ENCODE results near the gene BCAS3. TPM values are rescaled to one million over a fixed set of nuclear protein-coding genes. Genes with fewer than 3 reads are reported as not detected.

Gene BCAS3
- total RNA-seq, 2 donors from 2014 or later, result 28.0 to 33.4 TPM

DNA sequence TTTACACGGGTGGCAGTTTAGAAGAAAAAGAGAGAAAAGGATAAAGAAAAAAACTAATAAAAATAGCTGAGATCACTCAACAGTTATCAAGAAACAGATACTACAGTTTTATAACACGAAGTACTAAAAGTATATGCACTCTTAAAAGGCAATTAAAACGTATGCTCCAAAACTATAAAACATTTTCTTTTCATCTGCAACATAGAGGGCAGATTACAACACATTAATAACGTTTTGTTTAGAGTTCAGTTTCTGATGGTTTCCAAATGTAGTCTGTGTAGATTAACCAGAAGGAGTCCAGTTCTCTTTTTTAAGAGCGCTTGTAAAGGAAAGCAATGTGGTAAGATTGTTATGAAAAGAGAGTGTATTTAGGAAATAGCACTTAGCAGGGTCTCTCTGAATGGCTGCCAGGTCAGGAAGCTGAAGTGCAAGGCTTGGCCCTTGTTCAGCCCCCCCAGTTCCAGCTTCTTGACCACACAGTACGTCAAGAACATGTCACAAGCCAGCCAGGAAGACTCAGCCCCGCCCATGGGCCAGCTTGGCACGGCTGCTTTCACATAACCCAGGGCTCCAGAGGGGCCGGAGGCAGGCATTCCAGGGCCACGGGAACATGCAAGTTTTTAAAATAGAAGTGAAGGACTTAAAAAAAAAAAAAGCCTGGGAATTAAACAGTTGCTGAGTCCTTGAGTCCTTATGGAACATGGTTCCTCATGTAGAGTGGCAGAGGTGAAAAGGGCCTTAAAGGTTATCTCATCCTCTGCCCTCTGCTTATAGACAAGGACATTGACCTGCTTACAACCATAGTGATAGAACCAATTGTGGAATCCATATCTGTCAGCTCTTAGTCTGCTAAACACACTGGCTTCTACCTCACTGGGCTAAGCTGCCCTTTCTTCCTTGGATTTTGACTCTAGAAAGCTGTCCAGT, 574.6 kb downstream of the BCAS3 start:
- no peak for DNase-seq
- Mint-ChIP-seq H3K4me3 (no peak overlapping the region), H3K27me3 (ENCODE audit: low read depth) (no peaks in the 10 kb centered on the region), H3K27ac (peak overlapping the region; percentile 6), H3K9me3 (no peaks in the 10 kb centered on the region), H3K4me1 (ENCODE audit: low read depth) (peaks cover 18% of the 10 kb centered on the region), H3K36me3 (ENCODE audit: insufficient read depth in 2 of 2) (no peaks in the 10 kb centered on the region)
- no peak for ATAC-seq (replicated peaks in 1 of 2)

DNA sequence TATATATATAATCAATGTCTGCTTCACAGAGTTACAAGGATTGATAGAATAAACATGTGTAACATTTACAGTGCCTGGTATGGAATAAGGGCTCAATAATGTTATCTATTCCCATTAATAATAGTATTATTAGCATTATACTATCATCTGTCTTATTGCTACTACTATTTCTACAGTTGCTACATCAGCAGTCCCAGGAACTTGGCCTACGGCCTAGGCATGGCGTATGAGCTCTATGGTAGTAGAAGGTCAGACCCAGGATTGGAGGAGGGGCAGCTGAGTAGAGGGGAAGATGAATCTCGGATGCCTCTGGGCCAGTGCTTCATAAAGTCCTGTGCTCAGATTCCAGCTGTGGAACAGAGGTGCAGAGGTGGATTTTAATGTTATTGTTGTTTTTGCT, 575.7 kb downstream of the BCAS3 start:
- DNase-seq, result no peak
- no peaks in the 10 kb centered on the region for H3K27me3 Mint-ChIP-seq (ENCODE audit: low read depth)
- no peaks in the 10 kb centered on the region for H3K9me3 Mint-ChIP-seq
- no peaks in the 10 kb centered on the region for H3K36me3 Mint-ChIP-seq (ENCODE audit: insufficient read depth in 2 of 2)
- H3K4me3 Mint-ChIP-seq, result no peak overlapping the region
- ATAC-seq (replicated peaks in 1 of 2), result no peak
- H3K27ac Mint-ChIP-seq, result no peak overlapping the region
- H3K4me1 Mint-ChIP-seq (ENCODE audit: low read depth), result peaks cover 13% of the 10 kb centered on the region

DNA sequence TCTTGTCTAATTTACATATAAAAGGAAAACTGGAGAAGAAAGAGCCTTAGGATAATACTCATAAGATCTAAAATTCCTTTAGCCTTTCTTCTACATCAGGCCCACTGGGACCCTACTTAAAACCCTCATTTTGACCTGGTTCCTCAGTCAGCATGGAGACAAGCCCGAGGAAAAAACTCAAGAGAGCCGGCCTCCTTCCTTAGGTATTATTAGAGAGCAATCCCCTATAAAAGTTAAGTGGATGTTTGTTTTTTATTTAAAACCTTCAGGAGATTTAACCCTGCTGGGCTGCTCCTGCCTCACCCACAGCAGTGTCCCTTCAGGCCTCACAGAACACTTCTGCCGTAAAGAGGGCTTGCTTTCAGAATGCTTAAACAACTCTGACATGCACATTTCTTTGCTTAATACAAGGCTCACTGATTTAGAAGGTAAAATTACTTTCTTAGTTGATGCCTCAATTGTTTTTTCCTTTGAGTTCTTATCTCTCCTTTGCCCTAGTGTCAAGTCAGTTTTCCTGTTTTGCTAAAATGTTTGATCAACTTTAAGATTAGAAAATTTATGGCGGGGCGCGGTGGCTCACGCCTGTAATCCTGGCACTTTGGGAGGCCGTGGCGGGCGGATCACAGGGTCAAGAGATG, 576.4 kb downstream of the BCAS3 start:
- peaks cover 12% of the 10 kb centered on the region for H3K4me1 Mint-ChIP-seq (ENCODE audit: low read depth)
- no peaks in the 10 kb centered on the region for H3K36me3 Mint-ChIP-seq (ENCODE audit: insufficient read depth in 2 of 2)
- H3K27ac Mint-ChIP-seq, result peak overlapping the region; percentile 73
- H3K4me3 Mint-ChIP-seq, result no peak overlapping the region
- DNase-seq (no peak), ATAC-seq (replicated peaks in 1 of 2) (no peak)
- H3K27me3 Mint-ChIP-seq (ENCODE audit: low read depth), result no peaks in the 10 kb centered on the region
- H3K9me3 Mint-ChIP-seq, result no peaks in the 10 kb centered on the region

DNA sequence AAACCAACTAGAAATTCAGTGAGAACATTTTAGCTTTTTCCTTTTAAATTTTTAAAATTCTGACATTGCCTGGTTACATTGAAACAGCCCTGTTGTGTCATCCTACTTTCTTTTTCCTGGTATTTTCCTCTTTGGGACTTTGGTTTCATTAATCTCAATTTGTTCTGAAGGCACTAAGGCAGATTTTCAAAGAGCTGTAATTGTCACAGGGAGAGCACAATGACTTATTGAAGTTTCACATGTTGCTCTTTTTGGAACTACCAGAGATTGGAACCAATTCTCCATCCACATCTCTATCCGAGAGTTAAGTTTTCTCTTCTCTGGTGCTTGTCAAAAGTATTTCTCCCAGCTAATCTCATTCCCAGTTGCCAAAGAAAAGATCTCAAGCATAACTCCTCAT, 577.3 kb downstream of the BCAS3 start:
- no peak overlapping the region for H3K27ac Mint-ChIP-seq
- DNase-seq (no peak), ATAC-seq (replicated peaks in 1 of 2) (no peak)
- no peak overlapping the region for H3K4me3 Mint-ChIP-seq
- no peaks in the 10 kb centered on the region for H3K27me3 Mint-ChIP-seq (ENCODE audit: low read depth)
- no peaks in the 10 kb centered on the region for H3K9me3 Mint-ChIP-seq
- no peaks in the 10 kb centered on the region for H3K36me3 Mint-ChIP-seq (ENCODE audit: insufficient read depth in 2 of 2)
- peaks cover 12% of the 10 kb centered on the region for H3K4me1 Mint-ChIP-seq (ENCODE audit: low read depth)

DNA sequence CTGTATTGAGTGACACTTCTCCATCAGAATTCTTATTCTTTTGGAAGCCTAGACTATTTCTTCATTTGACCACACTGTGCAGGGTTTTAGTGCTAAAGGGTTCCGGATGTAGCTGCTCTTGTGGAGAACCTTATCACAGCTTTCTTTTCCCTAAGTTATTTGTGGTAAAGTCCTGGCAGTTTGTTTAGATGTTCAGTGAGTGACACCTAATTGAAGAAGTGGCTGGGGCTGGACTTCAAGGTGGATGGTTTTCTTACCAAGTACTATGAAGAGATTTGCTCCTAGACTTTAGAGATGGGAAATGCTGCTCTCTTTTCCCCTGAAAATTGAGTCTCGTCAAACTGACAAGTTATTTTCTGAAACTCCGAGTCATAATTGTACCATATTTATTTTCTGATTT, 578.0 kb downstream of the BCAS3 start:
- H3K27me3 Mint-ChIP-seq (ENCODE audit: low read depth), result no peaks in the 10 kb centered on the region
- no peaks in the 10 kb centered on the region for H3K36me3 Mint-ChIP-seq (ENCODE audit: insufficient read depth in 2 of 2)
- DNase-seq (no peak), ATAC-seq (replicated peaks in 1 of 2) (no peak)
- H3K4me3 Mint-ChIP-seq, result no peak overlapping the region
- H3K9me3 Mint-ChIP-seq, result no peaks in the 10 kb centered on the region
- peaks cover 6% of the 10 kb centered on the region for H3K4me1 Mint-ChIP-seq (ENCODE audit: low read depth)
- no peak overlapping the region for H3K27ac Mint-ChIP-seq

DNA sequence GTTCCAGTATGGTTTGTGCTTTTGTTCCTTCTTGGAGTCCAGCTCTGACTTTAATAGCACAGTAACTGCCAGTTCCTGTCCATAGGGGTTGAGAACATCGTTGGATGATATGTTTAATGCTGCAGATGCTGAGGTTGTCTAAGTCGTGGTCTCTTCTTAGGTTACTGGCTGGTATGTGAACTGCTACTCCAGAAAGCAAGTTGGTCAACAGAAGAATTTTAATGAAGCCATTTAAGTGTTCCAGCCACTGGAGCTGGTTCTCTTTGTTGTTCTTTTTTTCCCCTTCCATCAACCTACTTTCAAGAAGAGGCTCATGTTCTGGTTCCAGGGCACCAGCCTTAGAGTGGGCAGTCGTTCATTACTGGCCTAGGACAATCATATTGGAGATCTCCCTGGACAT, 581.7 kb downstream of the BCAS3 start:
- Mint-ChIP-seq H3K27me3 (ENCODE audit: low read depth) (no peaks in the 10 kb centered on the region), H3K4me1 (ENCODE audit: low read depth) (no peaks in the 10 kb centered on the region), H3K4me3 (no peak overlapping the region), H3K9me3 (no peaks in the 10 kb centered on the region), H3K36me3 (ENCODE audit: insufficient read depth in 2 of 2) (no peaks in the 10 kb centered on the region), H3K27ac (no peak overlapping the region)
- DNase-seq (no peak), ATAC-seq (replicated peaks in 1 of 2) (no peak)

DNA sequence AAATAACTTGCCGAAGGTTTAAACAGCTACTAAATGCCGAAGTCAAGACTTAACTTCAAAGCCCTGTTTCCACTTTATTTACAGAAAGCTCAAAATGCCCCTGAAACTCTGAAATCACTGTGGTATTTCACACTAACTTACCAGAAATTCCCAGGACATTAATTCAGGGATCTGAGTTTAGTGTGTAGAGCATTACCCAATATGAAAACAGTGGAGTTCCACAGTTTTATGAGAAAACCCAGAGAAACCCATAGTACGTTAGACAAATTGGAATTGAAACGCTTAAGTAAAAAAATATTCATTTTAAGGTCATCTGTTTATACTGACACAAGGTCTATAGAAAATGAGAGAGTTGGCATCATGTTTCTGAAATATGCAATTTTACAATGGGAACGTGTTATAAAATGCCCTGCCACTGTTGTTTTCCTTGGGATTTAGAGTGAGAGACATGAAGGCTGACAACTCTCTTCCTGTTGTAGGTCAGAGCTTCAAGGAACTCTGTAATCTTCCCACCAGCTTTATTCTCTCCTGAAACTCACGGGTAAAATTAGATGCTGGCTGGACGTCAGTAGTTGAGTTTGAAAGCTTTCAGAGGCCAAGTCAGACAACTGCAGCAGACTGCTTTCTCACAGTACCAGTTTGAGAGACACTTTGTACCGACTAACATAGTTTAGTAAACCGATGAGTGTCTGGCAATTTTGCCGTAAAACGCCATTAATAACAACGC, 582.6 kb downstream of the BCAS3 start:
- no peak for DNase-seq
- H3K4me3 Mint-ChIP-seq, result no peak overlapping the region
- H3K27ac Mint-ChIP-seq, result no peak overlapping the region
- H3K9me3 Mint-ChIP-seq, result no peaks in the 10 kb centered on the region
- H3K27me3 Mint-ChIP-seq (ENCODE audit: low read depth), result no peaks in the 10 kb centered on the region
- H3K36me3 Mint-ChIP-seq (ENCODE audit: insufficient read depth in 2 of 2), result no peaks in the 10 kb centered on the region
- no peak for ATAC-seq (replicated peaks in 1 of 2)
- H3K4me1 Mint-ChIP-seq (ENCODE audit: low read depth), result no peaks in the 10 kb centered on the region

DNA sequence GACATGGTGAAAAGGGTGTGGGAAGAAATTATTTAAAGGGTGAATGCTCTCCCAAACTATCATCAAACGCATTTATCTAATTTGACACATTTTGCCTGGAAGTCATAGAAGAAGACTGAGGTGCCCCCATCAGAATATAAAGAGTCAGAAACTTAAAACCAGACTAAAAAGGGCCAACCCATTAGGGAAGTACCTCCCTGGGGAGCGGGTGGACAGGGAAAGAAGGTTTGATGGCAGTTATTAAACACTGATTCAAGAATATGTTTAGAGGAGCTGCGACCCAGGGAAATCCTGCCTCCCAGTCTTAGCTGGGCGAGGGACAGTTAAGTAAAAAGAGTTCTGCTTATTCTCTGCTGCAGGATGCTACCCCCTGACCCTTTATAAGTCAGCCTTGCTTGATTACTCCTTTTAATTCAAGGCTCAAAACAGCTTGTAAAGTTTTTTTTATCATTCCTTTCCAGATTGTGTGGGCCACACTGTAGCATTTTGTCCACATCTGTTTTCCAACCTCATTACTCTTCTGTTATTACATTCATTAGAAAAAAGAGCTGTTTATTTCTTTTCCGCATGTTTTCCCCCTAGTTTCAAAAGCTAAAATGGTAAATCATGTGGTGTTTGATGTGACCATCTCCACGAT, 583.5 kb downstream of the BCAS3 start:
- H3K4me1 Mint-ChIP-seq (ENCODE audit: low read depth), result no peaks in the 10 kb centered on the region
- no peaks in the 10 kb centered on the region for H3K9me3 Mint-ChIP-seq
- H3K4me3 Mint-ChIP-seq, result no peak overlapping the region
- H3K36me3 Mint-ChIP-seq (ENCODE audit: insufficient read depth in 2 of 2), result no peaks in the 10 kb centered on the region
- H3K27me3 Mint-ChIP-seq (ENCODE audit: low read depth), result no peaks in the 10 kb centered on the region
- ATAC-seq (replicated peaks in 1 of 2) (no peak), DNase-seq (no peak)
- no peak overlapping the region for H3K27ac Mint-ChIP-seq

DNA sequence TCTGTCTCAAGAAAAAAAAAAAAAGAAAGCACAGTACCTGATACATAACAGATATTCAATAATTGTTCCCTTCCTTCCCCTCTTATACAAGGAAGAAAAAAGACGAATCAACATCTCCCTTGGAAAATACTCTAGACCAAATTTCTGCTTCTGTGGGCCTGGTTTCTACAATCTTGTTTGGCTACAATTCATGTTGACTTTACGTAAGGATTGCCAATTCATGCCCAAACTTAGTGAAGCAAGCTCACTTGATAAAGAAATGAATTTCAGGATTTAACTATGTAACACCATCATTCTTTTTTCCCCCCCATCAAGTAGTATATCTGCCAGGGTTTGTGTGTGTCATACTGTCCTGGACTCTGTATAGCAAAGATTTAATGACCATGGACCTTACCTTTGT, 587.7 kb downstream of the BCAS3 start:
- ATAC-seq (replicated peaks in 1 of 2), result no peak
- no peaks in the 10 kb centered on the region for H3K27me3 Mint-ChIP-seq (ENCODE audit: low read depth)
- H3K9me3 Mint-ChIP-seq, result no peaks in the 10 kb centered on the region
- no peak for DNase-seq
- H3K36me3 Mint-ChIP-seq (ENCODE audit: insufficient read depth in 2 of 2), result no peaks in the 10 kb centered on the region
- H3K4me3 Mint-ChIP-seq, result no peak overlapping the region
- no peaks in the 10 kb centered on the region for H3K4me1 Mint-ChIP-seq (ENCODE audit: low read depth)
- no peak overlapping the region for H3K27ac Mint-ChIP-seq

DNA sequence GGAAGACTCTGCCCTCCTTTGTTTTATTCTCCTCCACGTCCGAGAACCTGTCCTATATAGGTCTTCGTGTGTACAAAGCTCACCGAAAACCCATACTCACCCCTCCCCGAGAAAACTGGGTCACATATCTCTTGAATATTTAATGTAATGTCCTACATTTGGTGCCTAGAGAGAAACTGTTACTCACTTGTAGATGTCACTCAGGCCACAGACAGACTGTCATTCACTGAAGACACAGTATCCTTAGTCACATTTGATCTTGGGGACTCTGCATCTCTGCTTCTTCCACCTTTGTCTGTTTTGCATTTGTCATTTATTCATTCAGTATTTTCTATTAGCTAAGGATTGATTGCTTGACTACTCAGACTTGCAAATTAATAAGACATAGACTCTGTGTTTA, 590.2 kb downstream of the BCAS3 start:
- ATAC-seq (replicated peaks in 1 of 2) (no peak), DNase-seq (no peak)
- Mint-ChIP-seq H3K27me3 (ENCODE audit: low read depth) (no peaks in the 10 kb centered on the region), H3K27ac (no peak overlapping the region), H3K4me3 (no peak overlapping the region), H3K9me3 (no peaks in the 10 kb centered on the region), H3K36me3 (ENCODE audit: insufficient read depth in 2 of 2) (no peaks in the 10 kb centered on the region), H3K4me1 (ENCODE audit: low read depth) (peaks cover 7% of the 10 kb centered on the region)

DNA sequence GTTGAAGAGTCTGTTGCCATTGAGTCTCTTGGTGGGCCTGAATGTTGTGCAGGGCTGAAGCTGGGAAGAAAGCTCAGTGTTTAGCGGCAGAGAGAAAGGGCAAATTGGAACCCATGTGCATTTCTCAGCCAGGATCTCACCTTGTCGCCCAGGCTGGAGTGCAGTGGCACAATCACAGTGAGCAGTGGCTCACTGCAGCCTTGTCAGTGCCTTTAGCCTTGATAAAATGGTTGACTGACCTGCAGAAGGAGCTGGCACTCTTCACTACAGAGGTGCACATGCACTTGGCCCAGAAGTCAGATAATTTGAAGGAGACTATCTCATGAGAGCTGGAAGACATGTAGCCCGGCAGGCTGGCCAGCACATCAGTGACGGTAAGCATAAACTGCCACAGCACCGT, 597.7 kb downstream of the BCAS3 start:
- H3K27me3 Mint-ChIP-seq (ENCODE audit: low read depth), result no peaks in the 10 kb centered on the region
- H3K27ac Mint-ChIP-seq, result no peak overlapping the region
- ATAC-seq (replicated peaks in 1 of 2), result no peak
- H3K4me3 Mint-ChIP-seq, result no peak overlapping the region
- H3K4me1 Mint-ChIP-seq (ENCODE audit: low read depth), result peaks cover 29% of the 10 kb centered on the region
- no peak for DNase-seq
- no peaks in the 10 kb centered on the region for H3K36me3 Mint-ChIP-seq (ENCODE audit: insufficient read depth in 2 of 2)
- H3K9me3 Mint-ChIP-seq, result no peaks in the 10 kb centered on the region

DNA sequence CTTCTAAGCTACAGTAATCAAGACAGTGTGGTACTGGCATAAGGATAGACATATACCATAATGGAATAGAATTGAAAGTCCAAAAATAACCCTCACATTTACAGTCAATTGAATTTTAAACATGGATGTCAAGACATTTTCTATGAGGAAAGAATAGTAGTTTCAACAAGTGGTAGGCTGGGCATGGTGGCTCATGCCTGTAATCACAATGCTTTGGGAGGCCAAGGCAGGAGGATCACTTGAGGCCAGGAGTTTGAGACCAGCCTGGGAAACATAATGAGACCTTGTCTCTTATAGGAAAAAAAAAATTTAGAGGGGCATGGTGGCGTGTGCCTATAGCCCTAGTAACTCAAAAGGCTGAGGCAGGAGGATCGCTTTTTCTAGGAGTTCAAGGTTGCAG, 599.2 kb downstream of the BCAS3 start:
- Mint-ChIP-seq H3K4me3 (no peak overlapping the region), H3K4me1 (ENCODE audit: low read depth) (peaks cover 42% of the 10 kb centered on the region), H3K27me3 (ENCODE audit: low read depth) (no peaks in the 10 kb centered on the region), H3K9me3 (no peaks in the 10 kb centered on the region), H3K36me3 (ENCODE audit: insufficient read depth in 2 of 2) (no peaks in the 10 kb centered on the region), H3K27ac (no peak overlapping the region)
- ATAC-seq (replicated peaks in 1 of 2) (no peak), DNase-seq (no peak)

All from activated T-cell treated with anti-CD3 and anti-CD28 coated beads, Interleukin-2, amount 50 U/mL, for 72 hours (primary cell).